Activated CD4-positive, alpha-beta T cell treated with anti-CD3 and anti-CD28 coated beads for 4 hours (primary cell): ENCODE measurements around the gene ZBTB9.

Experiments
- DNase-seq, 2 donors: peaks; one replicate each; pipeline ENCODE4 v3.0.0-alpha.2; 2020

The ZBTB9 gene, protein sequence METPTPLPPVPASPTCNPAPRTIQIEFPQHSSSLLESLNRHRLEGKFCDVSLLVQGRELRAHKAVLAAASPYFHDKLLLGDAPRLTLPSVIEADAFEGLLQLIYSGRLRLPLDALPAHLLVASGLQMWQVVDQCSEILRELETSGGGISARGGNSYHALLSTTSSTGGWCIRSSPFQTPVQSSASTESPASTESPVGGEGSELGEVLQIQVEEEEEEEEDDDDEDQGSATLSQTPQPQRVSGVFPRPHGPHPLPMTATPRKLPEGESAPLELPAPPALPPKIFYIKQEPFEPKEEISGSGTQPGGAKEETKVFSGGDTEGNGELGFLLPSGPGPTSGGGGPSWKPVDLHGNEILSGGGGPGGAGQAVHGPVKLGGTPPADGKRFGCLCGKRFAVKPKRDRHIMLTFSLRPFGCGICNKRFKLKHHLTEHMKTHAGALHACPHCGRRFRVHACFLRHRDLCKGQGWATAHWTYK

DNA sequence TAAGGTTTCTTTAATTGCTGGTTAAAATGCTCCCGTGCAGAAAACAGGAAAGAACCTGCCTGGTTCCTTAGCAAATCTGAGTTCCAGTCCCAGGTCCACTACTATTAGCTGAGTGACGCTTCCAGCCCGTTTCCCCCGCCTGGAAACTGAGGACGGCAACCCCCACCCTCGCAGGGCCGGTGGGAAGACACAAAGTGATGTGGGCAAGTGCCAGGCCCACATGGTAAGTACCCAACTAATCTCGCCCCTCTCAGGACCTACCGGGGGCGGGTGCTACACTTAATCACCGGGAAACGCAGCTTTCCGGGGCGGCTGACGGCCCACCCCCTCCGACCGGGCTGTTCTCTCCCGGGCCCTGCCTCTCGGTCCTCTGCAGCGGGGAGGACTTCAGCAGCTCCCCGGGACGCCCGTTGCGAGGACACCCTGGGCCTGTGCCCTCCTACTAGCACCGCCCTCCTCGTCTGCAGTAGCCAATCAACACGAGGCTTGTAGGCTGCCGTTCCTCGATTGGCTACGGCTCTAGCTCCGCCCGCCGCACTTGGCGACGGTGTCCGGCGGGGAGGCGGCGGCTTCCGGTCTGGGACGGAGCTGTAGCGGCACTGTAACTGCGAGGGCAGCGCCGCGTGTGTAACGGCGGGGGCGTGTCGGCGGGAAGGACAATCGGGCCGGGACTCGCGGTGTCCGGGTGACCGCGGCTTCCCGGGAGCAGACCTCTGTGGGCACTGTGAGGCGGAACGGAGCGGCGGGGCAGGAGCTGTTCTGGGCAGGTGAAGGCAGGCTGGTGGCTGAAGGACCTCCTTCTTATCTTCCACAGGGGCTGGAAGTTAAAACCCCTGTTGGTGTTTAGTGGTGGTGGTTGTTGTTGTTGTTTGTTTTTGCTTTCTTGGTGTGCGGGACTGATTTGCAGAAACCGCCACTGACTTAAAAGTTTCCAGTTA is at the start of gene ZBTB9:
TSS of gene ZBTB9 (plus strand) at position 568 of the 938 bp plus-strand sequence. CDS start 525 bp downstream, outside the sequence.
- DNase-seq, result peak; percentile 92 to 93

GRCh38 chr6:33404884-33405283 is 49.5 kb upstream of the ZBTB9 start:
- DNase-seq, result no peak

- DNase-seq, result no peak
Observed at GRCh38 chr6:33405386-33405940, 48.9 kb upstream of the ZBTB9 start.

- no peak for DNase-seq
Observed at GRCh38 chr6:33406126-33406525, 48.2 kb upstream of the ZBTB9 start.

- DNase-seq, result no peak
Observed at GRCh38 chr6:33407132-33407718, 47.2 kb upstream of the ZBTB9 start.

GRCh38 chr6:33410050-33410710 is 44.2 kb upstream of the ZBTB9 start:
- DNase-seq, result peak; percentile 97

DNA sequence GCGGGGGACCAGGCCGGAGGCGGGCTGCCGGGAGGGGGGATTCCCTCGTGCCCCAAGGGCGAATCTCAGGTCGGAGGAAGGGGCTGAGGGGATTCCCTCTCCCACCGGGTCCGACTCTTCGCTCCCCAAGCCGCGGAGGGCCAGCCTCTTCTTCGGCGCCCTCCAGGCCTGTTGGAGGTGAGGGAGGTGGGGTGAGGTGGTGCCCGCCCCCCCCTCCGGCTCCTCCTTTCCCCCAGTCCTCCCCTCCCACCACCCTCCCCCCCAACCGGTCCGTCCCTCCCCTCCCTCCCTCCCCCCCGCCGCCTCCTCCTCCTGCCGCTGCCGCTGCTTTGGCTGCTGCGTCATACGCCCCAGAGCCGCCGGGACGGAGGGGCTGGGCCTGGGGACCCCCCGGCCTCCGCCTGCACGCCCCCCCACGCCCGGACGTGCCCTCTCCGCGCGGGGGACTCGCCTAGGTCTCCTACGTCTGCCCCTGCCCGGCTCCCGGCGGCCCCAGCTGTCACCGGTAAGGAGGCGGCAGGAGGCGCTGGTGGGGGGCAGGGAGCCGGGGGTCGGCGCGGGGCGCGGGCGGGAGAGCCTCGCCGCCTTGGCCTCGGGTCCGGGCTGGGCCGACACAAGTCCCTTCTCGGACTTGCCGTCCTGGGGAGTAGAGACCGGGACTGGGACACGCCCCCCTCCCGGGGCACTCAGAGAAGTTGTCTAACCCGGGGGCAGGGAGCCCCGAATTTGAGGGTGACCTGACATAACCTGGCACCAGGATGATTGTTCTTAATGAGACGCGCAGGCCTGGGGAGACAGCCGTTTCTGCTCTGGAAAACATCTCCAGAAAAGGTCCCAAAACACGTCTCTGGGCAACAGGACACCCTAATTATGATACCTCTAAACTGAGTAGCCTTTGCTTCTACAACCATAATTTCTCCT is 43.4 kb upstream of the ZBTB9 start, which contains the start of gene PHF1:
TSS of gene PHF1 (plus strand) at position 304 of the 921 bp plus-strand sequence. CDS start 1,250 bp downstream, outside the sequence.
- DNase-seq, result peak; percentile 79 to 88

DNA sequence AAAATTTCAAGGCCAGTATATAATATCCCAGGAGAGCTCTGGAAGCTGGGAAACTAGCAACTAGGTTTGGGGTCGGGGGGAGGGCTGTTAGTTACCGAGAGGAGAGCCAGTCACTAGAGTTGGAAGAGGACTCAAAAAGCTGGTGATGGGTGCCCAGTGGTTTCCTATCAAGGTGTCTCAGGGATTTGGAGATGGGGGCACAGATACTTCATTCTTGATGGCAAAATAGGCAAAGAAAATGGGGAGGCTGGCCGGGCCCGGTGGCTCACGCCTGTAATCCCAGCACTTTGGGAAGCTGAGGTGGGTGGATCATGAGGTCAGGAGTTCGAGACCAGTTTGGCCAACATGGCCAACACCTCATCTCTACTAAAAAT is 42.8 kb upstream of the ZBTB9 start:
- DNase-seq, result no peak

DNA sequence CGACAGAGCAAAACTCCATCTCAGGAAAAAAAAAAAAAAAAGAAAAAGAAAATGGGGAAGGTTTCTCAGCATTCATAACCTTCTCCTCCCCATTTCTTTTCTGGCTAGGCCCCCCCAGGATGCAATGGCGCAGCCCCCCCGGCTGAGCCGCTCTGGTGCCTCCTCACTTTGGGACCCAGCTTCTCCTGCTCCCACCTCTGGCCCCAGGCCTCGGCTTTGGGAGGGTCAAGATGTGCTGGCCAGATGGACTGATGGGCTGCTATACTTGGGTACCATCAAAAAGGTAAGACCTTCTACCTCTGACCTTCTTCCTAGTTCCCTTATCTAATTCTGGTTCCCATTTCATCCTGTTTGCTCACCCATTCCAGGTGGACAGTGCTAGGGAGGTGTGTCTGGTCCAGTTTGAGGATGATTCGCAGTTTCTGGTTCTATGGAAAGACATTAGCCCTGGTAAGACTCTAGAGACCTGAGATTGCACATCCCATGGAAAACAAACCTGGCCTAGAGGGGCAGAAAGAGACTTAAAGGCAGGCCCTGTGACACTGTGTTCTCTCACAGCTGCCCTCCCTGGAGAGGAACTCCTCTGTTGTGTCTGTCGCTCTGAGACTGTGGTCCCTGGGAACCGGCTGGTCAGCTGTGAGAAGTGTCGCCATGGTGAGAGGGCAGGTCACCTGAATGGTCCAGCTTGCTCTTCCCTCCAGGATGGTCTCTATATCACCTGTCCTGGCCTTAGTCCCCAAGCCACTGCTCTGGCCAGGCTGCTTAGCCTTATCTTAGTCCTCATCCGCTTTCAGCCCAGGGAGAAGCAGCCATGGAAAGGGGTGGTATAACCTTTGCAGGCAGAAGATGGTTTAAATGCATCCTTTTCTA is 42.0 kb upstream of the ZBTB9 start:
- no peak for DNase-seq

- no peak for DNase-seq
Observed at GRCh38 chr6:33413241-33414120, 40.9 kb upstream of the ZBTB9 start.

DNA sequence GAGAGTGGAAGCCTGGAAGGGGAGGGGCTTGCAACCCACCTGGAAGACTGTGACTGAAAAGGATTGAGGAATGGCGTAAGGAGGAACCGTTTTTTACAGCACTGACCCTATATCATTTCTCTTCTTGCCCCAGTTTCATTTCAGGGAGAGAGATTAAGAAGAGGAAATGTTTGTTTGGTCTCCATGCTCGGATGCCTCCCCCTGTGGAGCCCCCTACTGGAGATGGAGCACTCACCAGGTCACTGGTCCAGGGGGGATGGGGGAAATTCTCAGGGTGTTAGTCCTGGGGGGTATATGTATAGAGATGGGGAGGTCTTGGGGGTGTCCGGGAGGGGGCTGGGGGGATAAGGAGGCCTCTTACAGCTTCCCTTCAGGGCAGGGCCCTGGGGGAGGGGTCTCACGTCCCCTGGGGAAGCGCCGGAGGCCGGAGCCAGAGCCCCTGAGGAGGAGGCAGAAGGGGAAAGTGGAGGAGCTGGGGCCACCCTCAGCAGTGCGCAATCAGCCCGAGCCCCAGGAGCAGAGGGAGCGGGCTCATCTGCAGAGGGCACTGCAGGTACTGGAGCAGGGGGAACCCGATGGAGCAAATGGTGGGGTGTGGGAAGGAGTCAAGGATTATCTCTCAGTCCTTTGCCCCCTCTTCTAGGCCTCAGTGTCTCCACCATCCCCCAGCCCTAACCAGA is 39.6 kb upstream of the ZBTB9 start:
- no peak for DNase-seq

GRCh38 chr6:33415831-33416230 is 38.5 kb upstream of the ZBTB9 start:
- DNase-seq, result no peak

- DNase-seq, result no peak
Observed at GRCh38 chr6:33416386-33417127, 37.8 kb upstream of the ZBTB9 start.

- DNase-seq, result no peak
Observed at GRCh38 chr6:33417128-33417902, 37.1 kb upstream of the ZBTB9 start.

- peak; percentile 96 to 99 for DNase-seq
Observed at GRCh38 chr6:33417903-33418689, 36.3 kb upstream of the ZBTB9 start, which contains the start of gene CUTA. Gene CUTA (minus strand): TSS chr6:33418107. CDS start chr6:33418000, 107 bp downstream.
